ENCODE results near the gene F2.

The F2 gene

GRCh38 chr11:46725338-46726205, 6.6 kb downstream of the F2 start:
- H3K4me3 ChIP-seq (ENCODE audit: low read length, poor library complexity, severe bottlenecking) = no peak overlapping the region
- H2AFZ ChIP-seq (ENCODE audit: low read length) = no peak overlapping the region
- no peaks in the 10 kb centered on the region for H3K27me3 ChIP-seq (ENCODE audit: insufficient read depth, low read length, poor library complexity, severe bottlenecking)
- no peaks in the 10 kb centered on the region for H3K79me2 ChIP-seq (ENCODE audit: insufficient read depth, low read length)
- no peak overlapping the region for H3K9ac ChIP-seq (ENCODE audit: low read depth, low read length, poor library complexity, severe bottlenecking)
- no peaks in the 10 kb centered on the region for H4K20me1 ChIP-seq (ENCODE audit: insufficient read depth, low read length, poor library complexity, severe bottlenecking)
- no peaks in the 10 kb centered on the region for H3K9me3 ChIP-seq (ENCODE audit: insufficient read depth, low read depth, low read length)
- H3K4me2 ChIP-seq (ENCODE audit: low read depth, low read length, poor library complexity, severe bottlenecking) = no peak overlapping the region
- peaks cover 8% of the 10 kb centered on the region for H3K4me1 ChIP-seq (ENCODE audit: insufficient read depth, low read length, poor library complexity, severe bottlenecking)
- no peaks in the 10 kb centered on the region for H3K9me2 ChIP-seq (replicated peaks; ENCODE audit: low read depth, low read length)
- TF ChIP-seq, protein P1, sequence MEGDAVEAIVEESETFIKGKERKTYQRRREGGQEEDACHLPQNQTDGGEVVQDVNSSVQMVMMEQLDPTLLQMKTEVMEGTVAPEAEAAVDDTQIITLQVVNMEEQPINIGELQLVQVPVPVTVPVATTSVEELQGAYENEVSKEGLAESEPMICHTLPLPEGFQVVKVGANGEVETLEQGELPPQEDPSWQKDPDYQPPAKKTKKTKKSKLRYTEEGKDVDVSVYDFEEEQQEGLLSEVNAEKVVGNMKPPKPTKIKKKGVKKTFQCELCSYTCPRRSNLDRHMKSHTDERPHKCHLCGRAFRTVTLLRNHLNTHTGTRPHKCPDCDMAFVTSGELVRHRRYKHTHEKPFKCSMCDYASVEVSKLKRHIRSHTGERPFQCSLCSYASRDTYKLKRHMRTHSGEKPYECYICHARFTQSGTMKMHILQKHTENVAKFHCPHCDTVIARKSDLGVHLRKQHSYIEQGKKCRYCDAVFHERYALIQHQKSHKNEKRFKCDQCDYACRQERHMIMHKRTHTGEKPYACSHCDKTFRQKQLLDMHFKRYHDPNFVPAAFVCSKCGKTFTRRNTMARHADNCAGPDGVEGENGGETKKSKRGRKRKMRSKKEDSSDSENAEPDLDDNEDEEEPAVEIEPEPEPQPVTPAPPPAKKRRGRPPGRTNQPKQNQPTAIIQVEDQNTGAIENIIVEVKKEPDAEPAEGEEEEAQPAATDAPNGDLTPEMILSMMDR (conservative IDR thresholded peaks at IDR 0.05; ENCODE audit: low read length) = no peak
- no peak for TF ChIP-seq EZH2phosphoT487 (IDR thresholded peaks at IDR 0.05; ENCODE audit: borderline replicate concordance)
- H3K36me3 ChIP-seq (ENCODE audit: insufficient read depth, low read length) = no peaks in the 10 kb centered on the region
- no peaks in the 10 kb centered on the region for H3F3A ChIP-seq (ENCODE audit: low read depth)

DNA sequence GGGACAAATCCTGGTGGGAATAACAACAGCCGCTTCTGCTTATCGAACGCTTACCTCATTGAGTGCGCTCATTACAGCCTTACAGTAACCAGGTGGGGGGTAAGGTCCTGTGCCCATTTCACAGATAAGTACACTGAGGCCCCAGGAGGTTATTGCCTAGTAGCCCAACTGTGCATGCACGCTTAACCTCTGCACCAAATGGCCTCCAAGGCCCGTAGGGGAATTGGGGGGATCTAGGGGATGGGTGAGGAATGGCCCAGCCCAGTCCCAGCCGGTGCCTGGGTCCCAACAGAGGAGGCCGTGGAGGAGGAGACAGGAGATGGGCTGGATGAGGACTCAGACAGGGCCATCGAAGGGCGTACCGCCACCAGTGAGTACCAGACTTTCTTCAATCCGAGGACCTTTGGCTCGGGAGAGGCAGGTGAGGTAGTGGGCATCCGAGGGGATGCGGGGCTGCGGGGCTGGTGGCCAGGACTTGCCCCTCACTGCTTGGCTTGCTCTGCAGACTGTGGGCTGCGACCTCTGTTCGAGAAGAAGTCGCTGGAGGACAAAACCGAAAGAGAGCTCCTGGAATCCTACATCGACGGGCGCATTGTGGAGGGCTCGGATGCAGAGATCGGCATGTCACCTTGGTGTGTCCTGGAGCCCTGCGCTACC, 7.3 kb downstream of the F2 start:
- Histone ChIP-seq H3K27me3 (ENCODE audit: insufficient read depth, low read length, poor library complexity, severe bottlenecking) (no peaks in the 10 kb centered on the region), H3K9me3 (ENCODE audit: insufficient read depth, low read depth, low read length) (no peaks in the 10 kb centered on the region), H3K4me1 (ENCODE audit: insufficient read depth, low read length, poor library complexity, severe bottlenecking) (peaks cover 8% of the 10 kb centered on the region), H3K9me2 (replicated peaks; ENCODE audit: low read depth, low read length) (no peaks in the 10 kb centered on the region), H3K4me3 (ENCODE audit: low read length, poor library complexity, severe bottlenecking) (no peak overlapping the region), H2AFZ (ENCODE audit: low read length) (no peak overlapping the region), H3K79me2 (ENCODE audit: insufficient read depth, low read length) (no peaks in the 10 kb centered on the region), H3K9ac (ENCODE audit: low read depth, low read length, poor library complexity, severe bottlenecking) (no peak overlapping the region), H4K20me1 (ENCODE audit: insufficient read depth, low read length, poor library complexity, severe bottlenecking) (no peaks in the 10 kb centered on the region), H3F3A (ENCODE audit: low read depth) (no peaks in the 10 kb centered on the region), H3K4me2 (ENCODE audit: low read depth, low read length, poor library complexity, severe bottlenecking) (no peak overlapping the region), H3K36me3 (ENCODE audit: insufficient read depth, low read length) (no peaks in the 10 kb centered on the region)
- TF ChIP-seq, protein P1 (conservative IDR thresholded peaks at IDR 0.05; ENCODE audit: low read length) = no peak
- no peak for TF ChIP-seq EZH2phosphoT487 (IDR thresholded peaks at IDR 0.05; ENCODE audit: borderline replicate concordance)

DNA sequence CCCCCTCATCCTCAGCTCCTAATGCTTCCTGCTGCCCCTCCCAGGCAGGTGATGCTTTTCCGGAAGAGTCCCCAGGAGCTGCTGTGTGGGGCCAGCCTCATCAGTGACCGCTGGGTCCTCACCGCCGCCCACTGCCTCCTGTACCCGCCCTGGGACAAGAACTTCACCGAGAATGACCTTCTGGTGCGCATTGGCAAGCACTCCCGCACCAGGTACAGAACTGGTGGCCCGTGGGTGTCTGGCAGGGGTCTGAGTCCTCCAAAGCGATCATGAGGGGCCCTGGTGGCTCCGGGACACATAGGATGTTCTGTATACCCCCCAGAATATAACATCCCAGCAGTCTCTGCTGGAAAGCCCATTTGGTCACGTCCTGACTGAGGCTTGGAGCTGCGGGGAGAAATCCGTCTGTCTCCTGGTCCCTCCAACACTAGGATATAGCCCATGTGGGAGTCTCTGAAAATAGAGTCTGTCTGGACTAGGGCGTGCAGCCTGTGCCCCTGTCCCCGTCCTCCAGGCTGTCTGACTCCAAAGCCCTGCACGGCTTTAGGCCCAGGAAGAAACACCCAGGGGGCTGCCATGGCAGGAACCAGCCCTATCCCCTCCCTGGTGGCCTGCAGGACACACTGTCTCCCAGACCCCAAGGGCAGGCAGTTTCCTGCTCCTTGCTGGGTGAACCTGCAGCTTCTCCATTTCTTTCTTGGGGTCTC, 9.1 kb downstream of the F2 start:
- Histone ChIP-seq H3K4me3 (ENCODE audit: low read length, poor library complexity, severe bottlenecking) (no peak overlapping the region), H3K4me1 (ENCODE audit: insufficient read depth, low read length, poor library complexity, severe bottlenecking) (peaks cover 8% of the 10 kb centered on the region), H3K79me2 (ENCODE audit: insufficient read depth, low read length) (no peaks in the 10 kb centered on the region), H3K36me3 (ENCODE audit: insufficient read depth, low read length) (no peaks in the 10 kb centered on the region), H3K9ac (ENCODE audit: low read depth, low read length, poor library complexity, severe bottlenecking) (no peak overlapping the region), H4K20me1 (ENCODE audit: insufficient read depth, low read length, poor library complexity, severe bottlenecking) (no peaks in the 10 kb centered on the region), H2AFZ (ENCODE audit: low read length) (no peak overlapping the region), H3F3A (ENCODE audit: low read depth) (no peaks in the 10 kb centered on the region), H3K9me3 (ENCODE audit: insufficient read depth, low read depth, low read length) (no peaks in the 10 kb centered on the region), H3K27me3 (ENCODE audit: insufficient read depth, low read length, poor library complexity, severe bottlenecking) (no peaks in the 10 kb centered on the region), H3K9me2 (replicated peaks; ENCODE audit: low read depth, low read length) (no peaks in the 10 kb centered on the region), H3K4me2 (ENCODE audit: low read depth, low read length, poor library complexity, severe bottlenecking) (no peak overlapping the region)
- no peak for TF ChIP-seq EZH2phosphoT487 (IDR thresholded peaks at IDR 0.05; ENCODE audit: borderline replicate concordance)

Measured in Loucy (cell line).